HG03378 (cell line): ENCODE data around the gene PON3.

Source experiments
- ATAC-seq: cut with Tn5 transposase; IDR thresholded peaks from one replicate; pipeline ENCODE4 v1.9.1; 2021; ENCODE audit warnings: mild to moderate bottlenecking, moderate library complexity; ENCODE audit not compliant: unreplicated experiment

The PON3 gene

GRCh38 chr7:95309951-95310350, 86.2 kb downstream of the PON3 start:
- ATAC-seq = no peak
